HG03469 (cell line): ENCODE results near the gene CENPS.
"Not testable (repeated sequence)": the region's sequence is repeated elsewhere in the genome, so short reads cannot be mapped to it uniquely, and the experiment has no call there.

ENCODE experiments used
- ATAC-seq: cut with Tn5 transposase; IDR thresholded peaks from one replicate; pipeline ENCODE4 v1.9.1; 2021; ENCODE audit warnings: mild to moderate bottlenecking, moderate library complexity, moderate number of reproducible peaks; ENCODE audit not compliant: unreplicated experiment

CENPS gene

DNA sequence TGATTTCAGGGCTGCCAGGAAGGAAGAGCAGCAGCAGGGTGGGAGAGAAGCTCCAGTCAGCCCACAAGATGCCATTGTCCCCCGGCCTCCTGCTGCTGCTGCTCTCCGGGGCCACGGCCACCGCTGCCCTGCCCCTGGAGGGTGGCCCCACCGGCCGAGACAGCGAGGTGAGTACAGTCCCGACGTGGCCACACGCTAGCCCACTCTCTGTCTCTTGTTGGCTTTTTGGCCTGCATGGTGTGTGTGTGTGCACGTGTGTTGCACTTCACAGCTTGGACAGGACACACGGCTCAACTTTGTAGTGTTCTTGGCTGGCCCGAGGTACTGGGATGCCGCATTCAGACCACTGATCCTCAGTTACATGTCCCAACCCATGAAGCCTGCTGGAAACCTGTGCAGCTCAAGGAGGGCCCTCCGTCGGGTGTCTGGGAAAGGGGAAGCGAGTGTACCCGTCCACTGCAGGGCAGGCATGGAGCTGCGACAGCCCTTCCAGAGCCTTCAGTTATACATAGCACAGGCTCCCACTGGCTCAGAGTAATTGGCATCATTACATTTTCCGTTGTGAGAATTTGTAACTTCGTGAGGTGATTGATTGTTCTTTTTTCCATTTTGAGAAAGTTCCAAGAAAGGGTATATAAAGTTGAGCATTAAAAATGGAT, 20.1 kb downstream of the CENPS start:
- ATAC-seq: no peak

- no peak for ATAC-seq
These were observed 20.6 kb downstream of the CENPS start for GRCh38 chr1:10450836-10451235.

GRCh38 chr1:10451287-10451686, 21.1 kb downstream of the CENPS start:
- ATAC-seq: no peak

GRCh38 chr1:10456048-10456447, 25.8 kb downstream of the CENPS start:
- ATAC-seq: no peak

DNA sequence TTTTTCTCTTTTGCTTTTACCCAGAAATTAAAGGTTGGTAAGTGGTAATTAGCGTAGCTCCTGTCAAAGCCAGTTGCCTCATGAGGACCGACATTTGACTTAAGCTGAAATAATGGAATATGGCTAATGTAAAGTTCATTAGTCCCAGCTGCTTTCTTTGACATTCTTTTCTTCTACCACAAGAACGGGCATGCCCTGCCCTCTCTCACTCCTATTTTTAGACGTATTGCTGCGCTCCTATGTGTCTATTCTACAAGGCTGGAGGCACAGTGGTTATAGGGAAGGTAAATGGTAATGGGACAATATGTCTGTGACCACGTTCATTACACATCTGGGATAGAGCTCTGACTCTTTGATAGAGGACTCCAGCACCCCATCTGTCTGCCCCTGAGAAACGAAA, 26.4 kb downstream of the CENPS start:
- ATAC-seq: no peak

DNA sequence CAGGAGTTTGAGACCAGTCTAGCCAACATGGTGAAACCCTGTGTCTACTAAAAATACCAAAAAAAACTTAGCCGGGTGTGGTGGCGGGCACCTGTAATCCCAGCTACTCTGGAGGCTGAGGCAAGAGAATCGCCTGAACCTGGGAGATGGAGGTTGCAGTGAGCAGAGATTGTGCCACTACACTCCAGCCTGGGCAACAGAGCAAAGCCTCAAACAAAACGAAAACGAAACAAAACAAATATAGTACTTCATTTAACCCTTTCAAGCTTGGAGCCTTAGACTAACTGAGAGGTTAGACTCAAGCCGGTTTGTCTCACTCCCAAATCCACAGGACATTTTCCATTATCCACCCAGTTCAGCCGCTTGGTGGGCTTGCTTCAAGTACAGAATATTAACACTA, 27.2 kb downstream of the CENPS start:
- ATAC-seq: not testable (repeated sequence)

DNA sequence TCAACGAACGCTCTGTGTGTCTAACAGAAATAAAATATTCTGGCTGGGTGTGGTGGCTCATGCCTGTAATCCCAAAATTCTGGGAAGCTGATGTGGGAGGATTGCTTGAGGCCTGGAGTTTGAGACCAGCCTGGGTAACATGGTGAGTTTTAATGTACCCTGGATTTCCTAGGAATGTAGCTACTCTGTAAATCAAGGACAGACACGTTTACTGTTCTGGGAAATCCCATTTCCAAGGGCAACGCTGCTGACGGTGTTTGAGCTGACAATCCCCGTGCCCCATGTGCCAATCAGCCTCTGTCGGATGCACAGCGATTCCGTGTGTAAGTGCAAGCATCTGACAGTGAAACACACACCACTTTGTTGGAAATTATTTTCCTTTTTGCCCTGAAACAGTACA, 27.6 kb downstream of the CENPS start:
- ATAC-seq: no peak

DNA sequence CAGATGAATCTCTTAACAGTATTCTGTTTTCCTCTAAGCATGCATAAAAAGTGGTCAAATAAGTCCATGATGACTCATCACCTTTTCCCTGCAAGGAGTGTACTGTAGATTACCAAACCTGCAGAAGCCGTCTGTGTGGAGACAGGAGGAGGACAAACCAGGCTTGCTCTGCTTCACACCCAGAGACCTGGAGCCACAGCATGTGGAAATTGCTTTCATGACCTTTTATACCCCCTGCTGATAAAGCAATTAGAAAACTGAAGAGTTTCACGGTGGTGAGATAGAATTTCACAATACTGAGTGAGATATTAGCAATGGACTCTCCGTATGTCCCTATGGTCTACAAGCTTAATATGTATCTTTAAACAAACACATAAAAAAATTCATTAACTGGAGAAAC, 29.0 kb downstream of the CENPS start:
- no peak for ATAC-seq

GRCh38 chr1:10467078-10467477, 36.8 kb downstream of the CENPS start:
- no peak for ATAC-seq

DNA sequence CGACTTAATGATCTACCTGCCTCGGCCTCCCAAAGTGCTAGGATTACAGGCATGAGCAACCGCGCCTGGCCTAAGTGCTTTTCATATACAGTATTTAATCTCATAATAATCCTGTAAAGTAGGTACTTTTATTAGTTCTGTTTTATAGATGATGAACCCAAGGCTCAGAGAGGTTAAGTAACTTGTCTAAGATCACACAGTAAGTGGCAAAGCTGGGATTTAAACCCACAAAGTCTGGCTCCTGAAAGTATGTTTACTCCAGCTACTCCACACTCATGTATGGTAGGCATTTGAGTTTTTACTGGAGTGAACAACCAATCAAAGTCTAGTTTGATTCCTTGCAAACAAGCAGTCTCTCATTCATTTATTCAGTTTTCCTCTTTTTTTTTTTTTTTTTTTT, 39.8 kb downstream of the CENPS start:
- ATAC-seq: no peak

GRCh38 chr1:10471411-10472219, 41.4 kb downstream of the CENPS start:
- no peak for ATAC-seq

DNA sequence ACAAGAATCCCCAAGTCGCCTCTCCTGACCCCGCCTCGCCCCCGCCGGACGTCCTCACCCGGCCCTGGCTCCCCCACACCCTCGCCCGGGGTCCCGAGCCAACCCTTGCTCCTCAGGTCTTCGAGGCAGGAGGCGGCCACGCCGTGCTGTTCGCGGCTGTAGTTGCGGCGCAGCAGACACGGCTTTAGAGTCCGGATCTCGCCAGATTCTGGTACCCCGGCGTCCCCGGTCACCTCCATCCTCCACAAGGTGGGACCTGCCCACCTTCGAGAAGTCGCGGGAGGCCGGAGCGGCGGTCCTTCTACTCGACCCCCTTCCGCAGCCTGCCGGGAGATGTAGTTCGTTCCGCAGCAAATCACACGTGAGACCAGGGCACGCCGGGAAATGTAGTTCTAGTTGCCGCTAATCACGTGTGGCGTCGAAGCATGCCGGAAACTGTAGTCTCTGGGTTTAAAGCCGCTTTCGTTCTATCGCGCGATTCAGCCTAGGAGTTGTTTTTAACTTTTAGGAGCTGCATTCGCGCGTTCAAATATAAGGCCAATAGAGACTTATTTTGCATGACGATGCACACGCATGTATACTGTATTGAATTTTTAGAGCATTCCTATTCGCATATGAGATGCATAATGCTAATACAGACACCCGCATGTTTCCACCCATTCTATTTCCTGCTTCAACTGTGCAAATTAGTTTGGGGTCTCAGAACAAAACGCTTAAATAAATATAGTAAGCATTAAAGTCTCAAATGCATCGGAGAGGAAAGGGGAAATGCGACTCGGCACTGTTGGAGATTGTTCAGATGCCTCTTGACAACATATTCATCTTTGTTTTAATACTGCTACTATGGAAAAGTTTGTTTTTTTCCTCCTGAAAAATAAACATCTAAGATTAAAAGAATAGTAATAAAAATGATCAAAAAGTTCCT, 42.2 kb downstream of the CENPS start, which contains the start of gene DFFA:
TSS of gene DFFA (minus strand) at position 310 of the 925 bp plus-strand sequence. CDS start at position 239, 71 bp downstream.
- ATAC-seq: no peak

- ATAC-seq: no peak
These were observed 43.0 kb downstream of the CENPS start for GRCh38 chr1:10473145-10473765.

DNA sequence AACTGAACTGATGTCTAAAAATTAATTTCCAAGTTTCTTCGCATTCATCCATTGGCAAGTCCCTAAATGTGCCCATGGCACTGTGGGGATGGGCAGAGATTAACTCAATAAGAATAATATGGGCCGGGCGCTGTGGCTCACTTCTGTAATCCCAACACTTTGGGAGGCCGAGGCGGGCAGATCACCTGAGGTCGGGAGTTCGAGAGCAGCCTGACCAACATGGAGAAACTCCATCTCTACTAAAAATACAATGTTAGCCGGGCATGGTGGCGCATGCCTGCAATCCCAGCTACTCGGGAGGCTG, 44.0 kb downstream of the CENPS start:
- not testable (repeated sequence) for ATAC-seq

DNA sequence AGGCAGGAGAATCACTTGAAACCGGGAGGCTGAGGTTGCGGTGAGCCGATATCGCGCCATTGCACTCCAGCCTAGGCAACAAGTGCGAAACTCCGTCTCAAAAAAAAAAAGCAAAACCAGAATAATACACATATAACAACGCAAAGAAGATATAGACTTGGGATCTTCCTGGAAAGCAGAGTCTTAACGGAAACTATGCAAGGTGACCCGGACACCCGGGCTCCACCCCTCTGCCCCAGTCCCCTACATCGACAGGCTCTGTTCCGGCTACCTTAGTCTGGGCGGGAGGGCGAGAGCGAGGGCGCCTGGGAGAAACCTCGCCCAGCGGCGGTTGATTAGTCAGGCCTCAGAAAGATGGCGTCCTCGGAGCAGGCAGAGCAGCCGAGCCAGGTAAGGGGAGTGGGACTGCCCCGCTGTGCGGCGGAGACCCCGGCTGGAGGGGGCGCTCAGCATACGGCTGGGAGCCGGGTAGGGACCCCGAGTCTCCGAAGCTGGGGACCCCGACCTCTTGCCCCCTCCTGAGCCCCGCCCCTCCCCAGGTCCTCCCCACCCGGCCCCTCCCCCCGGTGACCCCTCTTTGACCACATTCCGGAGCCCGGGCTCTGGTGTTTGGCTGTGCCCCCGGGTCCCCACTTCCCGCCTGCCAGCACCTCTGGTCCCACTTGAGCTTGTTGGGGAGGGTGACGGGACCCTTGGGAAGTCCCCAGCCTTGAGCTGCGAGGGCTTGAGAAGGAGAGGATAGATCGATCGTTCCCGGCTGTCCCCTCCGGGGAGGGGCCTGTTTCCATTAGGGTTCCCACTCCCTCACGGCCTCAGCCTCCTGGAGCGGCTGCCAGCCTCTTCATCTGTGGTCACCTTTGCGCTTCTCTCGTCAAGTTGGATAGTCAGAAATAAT, 44.6 kb downstream of the CENPS start, which contains the start of gene PEX14:
TSS of gene PEX14 (plus strand) at position 338 of the 895 bp plus-strand sequence. CDS start at position 355, 17 bp downstream.
- peak; percentile 47 for ATAC-seq

DNA sequence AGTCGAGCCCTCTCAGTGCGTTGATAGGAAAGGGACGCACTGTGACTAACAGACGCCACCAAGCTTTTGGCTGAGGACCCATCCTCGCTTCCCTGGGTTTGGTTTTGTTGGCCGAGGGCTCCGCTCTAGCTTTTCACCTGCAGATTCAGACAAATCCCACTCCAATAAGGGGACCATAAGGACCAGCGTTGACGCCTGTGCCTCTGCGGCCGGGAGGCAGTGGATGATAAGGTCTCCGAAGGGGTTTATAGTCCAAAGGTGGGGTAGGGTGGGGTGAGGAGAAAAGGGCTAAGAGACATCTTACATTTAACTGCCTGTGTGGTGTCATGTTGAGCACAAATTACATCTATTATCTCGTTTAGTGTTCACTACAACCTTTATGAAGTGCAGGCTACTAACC, 45.3 kb downstream of the CENPS start:
- ATAC-seq: no peak

DNA sequence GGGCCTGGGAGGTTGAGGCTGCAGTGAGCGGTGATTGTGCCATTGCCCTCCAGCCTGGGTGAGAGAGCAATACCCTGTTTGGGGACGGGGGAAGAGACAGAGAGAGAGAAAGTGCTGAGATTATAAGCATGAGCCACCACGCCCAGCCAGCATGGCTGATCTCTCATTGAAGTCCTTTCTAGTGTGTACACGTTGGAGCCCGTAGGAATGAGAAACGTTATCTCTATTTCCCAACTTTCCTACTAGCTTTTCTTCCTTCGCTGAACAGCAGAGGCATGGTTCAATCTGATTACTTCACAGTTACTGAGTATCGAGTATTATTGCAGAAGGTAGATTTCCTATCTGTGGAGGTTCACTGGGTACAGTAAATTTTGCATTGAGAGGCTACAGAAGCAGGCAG, 49.1 kb downstream of the CENPS start:
- ATAC-seq: no peak

DNA sequence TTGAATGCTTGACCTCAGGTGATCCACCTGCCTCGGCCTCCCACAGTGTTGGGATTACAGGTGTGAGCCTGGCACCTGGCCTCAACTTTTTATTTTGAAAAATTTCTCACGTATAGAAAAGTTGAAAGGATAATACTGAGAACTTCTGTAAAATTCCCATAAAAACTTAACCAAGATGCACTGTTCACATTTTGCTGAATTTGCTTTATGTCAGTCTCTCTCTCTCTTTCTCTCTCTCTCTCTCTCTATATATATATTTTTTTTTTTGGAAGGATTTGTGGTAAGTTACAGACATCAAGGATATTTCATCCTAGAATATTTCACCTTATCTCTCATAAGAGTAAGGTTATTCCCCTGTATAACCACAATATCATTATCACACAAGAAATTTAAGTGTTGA, 50.4 kb downstream of the CENPS start:
- ATAC-seq: no peak

DNA sequence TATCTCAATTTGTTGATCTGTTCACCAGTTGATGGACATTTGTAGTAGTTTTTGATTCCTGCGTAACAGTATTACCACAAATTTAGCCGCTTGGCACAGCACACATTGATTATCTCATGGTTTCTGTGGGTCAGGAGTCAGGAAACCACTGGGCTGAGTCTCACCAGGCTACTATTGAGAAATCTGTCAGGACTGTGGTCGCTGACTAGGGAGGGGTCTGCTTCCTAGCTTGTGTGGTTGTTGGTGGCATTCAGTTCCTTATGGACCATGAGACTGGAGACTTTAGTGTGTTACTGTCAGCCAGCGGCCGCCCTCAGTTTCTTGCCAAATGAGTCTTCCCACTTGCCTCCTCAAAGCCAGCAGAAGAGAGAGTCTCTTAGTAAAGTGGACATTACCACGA, 54.3 kb downstream of the CENPS start:
- ATAC-seq: no peak
